DOHH2 (cell line): Measurements from ENCODE around the gene ATF7IP2.
"Not testable (repeated sequence)": the region's sequence is repeated elsewhere in the genome, so short reads cannot be mapped to it uniquely, and the experiment has no call there.

ENCODE experiments used
- H3F3A ChIP-seq: fragments of 200-600 bp; sonication (generic), shearing (Covaris generic); 2 replicates; pipeline ENCODE4 v1.6.0; 2016; ENCODE audit warnings: antibody characterized with exemption, mild to moderate bottlenecking; ENCODE audit not compliant: control insufficient read depth, insufficient read depth
- H3K27ac ChIP-seq: fragments of 200-600 bp; sonication (generic); 2 replicates; pipeline ENCODE4 v1.5.1; 2014; ENCODE audit warnings: low read depth, mild to moderate bottlenecking, low read length, moderate library complexity
- H3K27me3 ChIP-seq: fragments of 200-600 bp; sonication (generic); 2 replicates; pipeline ENCODE4 v1.6.1; 2014; ENCODE audit warnings: mild to moderate bottlenecking, low read length, mixed read lengths; ENCODE audit not compliant: control insufficient read depth
- H3K36me3 ChIP-seq: fragments of 200-600 bp; sonication (generic); 2 replicates; pipeline ENCODE4 v1.6.1; 2014; ENCODE audit warnings: mild to moderate bottlenecking, low read length, moderate library complexity, mixed read lengths; ENCODE audit not compliant: control insufficient read depth
- H3K4me1 ChIP-seq: fragments of 200-600 bp; sonication (generic); 2 replicates; pipeline ENCODE4 v1.6.1; 2014; ENCODE audit warnings: mild to moderate bottlenecking, low read length, mixed read lengths; ENCODE audit not compliant: control insufficient read depth
- H3K4me2 ChIP-seq: fragments of 200-600 bp; sonication (generic); 2 replicates; pipeline ENCODE4 v1.6.0; 2014; ENCODE audit warnings: mild to moderate bottlenecking, low read length, moderate library complexity
- H3K4me3 ChIP-seq: fragments of 200-600 bp; sonication (generic); 2 replicates; pipeline ENCODE4 v1.5.1; 2014; ENCODE audit warnings: mild to moderate bottlenecking, low read length, mixed read lengths
- H3K79me2 ChIP-seq: fragments of 200-600 bp; sonication (generic); 2 replicates; pipeline ENCODE4 v1.6.1; 2014; ENCODE audit warnings: mild to moderate bottlenecking, low read length, mixed read lengths; ENCODE audit not compliant: control insufficient read depth
- H3K9me2 ChIP-seq: fragments of 200-600 bp; sonication (generic); replicated peaks from 2 replicates; pipeline ENCODE4 v1.6.1; 2014; ENCODE audit warnings: mild to moderate bottlenecking, low read length, mixed read lengths; ENCODE audit not compliant: control insufficient read depth
- H3K9me3 ChIP-seq: fragments of 200-600 bp; sonication (generic); 2 replicates; pipeline ENCODE4 v1.6.1; 2014; ENCODE audit warnings: antibody characterized with exemption, low read length, mixed read lengths; ENCODE audit not compliant: control insufficient read depth, insufficient read depth
- H4K20me1 ChIP-seq: fragments of 200-600 bp; sonication (generic); 2 replicates; pipeline ENCODE4 v1.6.0; 2014; ENCODE audit warnings: low read depth, mild to moderate bottlenecking, antibody characterized with exemption, low read length, moderate library complexity; ENCODE audit not compliant: control insufficient read depth, insufficient read depth
- EZH2phosphoT487 ChIP-seq: fragments of 200-600 bp; sonication (generic); IDR thresholded peaks from 2 replicates; pipeline ENCODE4 v1.6.1; 2017; ENCODE audit warnings: borderline replicate concordance, mild to moderate bottlenecking, antibody characterized with exemption, low read length, moderate library complexity, mixed read lengths
- TF ChIP-seq, protein P1 (sequence below): fragments of 200-600 bp; sonication (generic); IDR thresholded peaks from one replicate; pipeline ENCODE4 v1.5.1; 2014; ENCODE audit warnings: antibody characterized with exemption, mild to moderate bottlenecking, low read depth, low read length; ENCODE audit not compliant: poor library complexity, severe bottlenecking

Gene ATF7IP2

DNA sequence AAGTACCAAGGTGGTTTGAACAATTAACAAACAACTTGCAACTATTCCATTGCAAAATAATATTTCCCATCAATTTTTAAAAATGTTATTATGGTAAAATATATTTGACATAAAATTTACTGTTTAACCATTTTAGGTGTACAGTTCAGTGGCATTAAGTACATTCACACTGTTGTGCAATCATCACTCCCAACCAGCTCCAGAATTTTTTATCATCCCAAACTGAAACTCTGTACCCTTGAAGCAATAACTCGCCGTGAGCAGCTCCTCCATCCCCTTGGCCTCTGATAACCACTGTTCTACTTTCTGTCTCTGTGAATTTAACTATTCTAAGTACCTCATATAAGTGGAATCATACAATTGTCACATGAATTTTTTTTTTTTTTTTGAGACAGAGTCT, 33.6 kb upstream of the ATF7IP2 start:
- no peaks in the 10 kb centered on the region for H3K27me3 ChIP-seq
- no peak overlapping the region for H3K4me2 ChIP-seq
- no peaks in the 10 kb centered on the region for H3K9me2 ChIP-seq
- H3K27ac ChIP-seq: no peak overlapping the region
- H3K79me2 ChIP-seq: no peaks in the 10 kb centered on the region
- H3K36me3 ChIP-seq: no peaks in the 10 kb centered on the region
- H3K9me3 ChIP-seq: no peaks in the 10 kb centered on the region
- no peak overlapping the region for H3K4me3 ChIP-seq
- no peaks in the 10 kb centered on the region for H4K20me1 ChIP-seq
- TF ChIP-seq EZH2phosphoT487: no peak
- TF ChIP-seq, protein P1, sequence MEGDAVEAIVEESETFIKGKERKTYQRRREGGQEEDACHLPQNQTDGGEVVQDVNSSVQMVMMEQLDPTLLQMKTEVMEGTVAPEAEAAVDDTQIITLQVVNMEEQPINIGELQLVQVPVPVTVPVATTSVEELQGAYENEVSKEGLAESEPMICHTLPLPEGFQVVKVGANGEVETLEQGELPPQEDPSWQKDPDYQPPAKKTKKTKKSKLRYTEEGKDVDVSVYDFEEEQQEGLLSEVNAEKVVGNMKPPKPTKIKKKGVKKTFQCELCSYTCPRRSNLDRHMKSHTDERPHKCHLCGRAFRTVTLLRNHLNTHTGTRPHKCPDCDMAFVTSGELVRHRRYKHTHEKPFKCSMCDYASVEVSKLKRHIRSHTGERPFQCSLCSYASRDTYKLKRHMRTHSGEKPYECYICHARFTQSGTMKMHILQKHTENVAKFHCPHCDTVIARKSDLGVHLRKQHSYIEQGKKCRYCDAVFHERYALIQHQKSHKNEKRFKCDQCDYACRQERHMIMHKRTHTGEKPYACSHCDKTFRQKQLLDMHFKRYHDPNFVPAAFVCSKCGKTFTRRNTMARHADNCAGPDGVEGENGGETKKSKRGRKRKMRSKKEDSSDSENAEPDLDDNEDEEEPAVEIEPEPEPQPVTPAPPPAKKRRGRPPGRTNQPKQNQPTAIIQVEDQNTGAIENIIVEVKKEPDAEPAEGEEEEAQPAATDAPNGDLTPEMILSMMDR: no peak
- H3F3A ChIP-seq: no peaks in the 10 kb centered on the region
- H3K4me1 ChIP-seq: no peaks in the 10 kb centered on the region

DNA sequence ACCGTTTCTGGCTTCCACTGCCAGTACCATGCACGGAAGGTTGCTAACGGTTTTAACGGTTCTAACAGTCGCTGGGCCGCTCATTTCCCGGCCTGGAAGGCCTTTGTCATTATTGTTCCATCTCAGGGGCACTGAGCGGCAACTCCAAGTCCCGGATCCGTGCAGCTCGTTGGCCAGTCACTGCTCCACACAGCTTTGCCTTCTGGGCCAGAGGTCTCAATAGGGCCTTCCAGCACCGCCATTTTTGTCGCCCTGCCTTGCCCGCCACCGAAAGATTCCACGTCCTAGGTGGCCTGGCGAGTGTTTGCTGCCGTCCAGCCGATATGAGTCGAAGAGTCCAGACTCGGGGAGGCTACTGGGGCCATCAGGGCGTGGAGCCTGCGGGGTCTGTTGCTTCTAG, 30.3 kb upstream of the ATF7IP2 start:
- H4K20me1 ChIP-seq: no peaks in the 10 kb centered on the region
- TF ChIP-seq, protein P1: no peak
- no peak for TF ChIP-seq EZH2phosphoT487
- H3K36me3 ChIP-seq: no peaks in the 10 kb centered on the region
- H3K4me2 ChIP-seq: no peak overlapping the region
- H3K27ac ChIP-seq: no peak overlapping the region
- no peaks in the 10 kb centered on the region for H3K9me3 ChIP-seq
- H3K4me1 ChIP-seq: no peaks in the 10 kb centered on the region
- no peak overlapping the region for H3K4me3 ChIP-seq
- H3F3A ChIP-seq: no peaks in the 10 kb centered on the region
- H3K79me2 ChIP-seq: no peaks in the 10 kb centered on the region
- no peaks in the 10 kb centered on the region for H3K9me2 ChIP-seq
- no peaks in the 10 kb centered on the region for H3K27me3 ChIP-seq

DNA sequence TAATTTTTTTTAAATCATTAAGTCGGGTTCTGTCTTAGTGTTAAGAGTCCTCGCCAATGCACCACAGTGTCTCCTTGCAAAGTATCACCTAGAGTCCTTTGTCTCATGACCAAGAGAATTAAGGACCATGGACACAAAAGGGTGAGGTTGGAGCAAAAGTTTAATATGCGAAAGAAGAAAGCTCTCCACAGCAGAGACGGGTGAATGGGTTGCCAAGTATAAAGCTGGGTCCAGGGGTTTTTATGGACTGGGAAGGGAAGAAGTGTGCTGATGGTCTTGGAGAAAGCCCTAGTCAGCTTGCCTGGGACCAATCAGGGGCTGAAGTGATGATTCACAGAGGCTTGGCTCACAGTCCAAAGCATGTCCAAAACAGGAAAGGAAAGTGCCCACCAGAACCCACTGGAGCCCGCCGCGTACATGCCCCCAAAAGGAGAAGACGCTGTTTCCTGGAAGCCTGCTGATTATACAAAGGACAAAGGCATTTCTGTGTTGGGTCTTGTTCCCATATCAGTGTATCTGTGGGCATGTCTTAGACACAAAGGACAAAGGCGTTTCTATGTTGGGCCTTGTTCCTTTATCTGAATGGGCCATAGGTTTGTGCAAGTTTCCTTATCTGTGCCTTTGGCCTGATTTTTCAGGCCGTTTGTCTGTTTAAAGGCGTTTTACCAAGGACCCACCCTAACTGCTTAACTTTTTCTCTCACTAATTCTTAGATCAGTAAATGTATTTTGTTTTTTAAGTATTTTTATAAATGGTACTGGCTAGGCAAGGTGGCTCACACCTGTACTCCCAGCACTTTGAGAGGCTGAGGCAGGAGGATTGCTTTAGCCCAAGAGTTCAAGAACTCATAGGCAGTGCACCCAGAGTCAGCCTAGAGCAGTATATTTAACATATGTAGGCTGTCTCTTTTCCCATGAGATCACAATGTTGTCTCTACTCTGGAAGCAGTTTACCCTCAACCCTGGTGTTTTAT, 28.7 kb upstream of the ATF7IP2 start:
- H3K9me3 ChIP-seq: no peaks in the 10 kb centered on the region
- no peaks in the 10 kb centered on the region for H3K27me3 ChIP-seq
- H3K4me3 ChIP-seq: no peak overlapping the region
- H4K20me1 ChIP-seq: no peaks in the 10 kb centered on the region
- no peak overlapping the region for H3K27ac ChIP-seq
- TF ChIP-seq, protein P1: no peak
- no peak for TF ChIP-seq EZH2phosphoT487
- no peaks in the 10 kb centered on the region for H3K9me2 ChIP-seq
- H3K79me2 ChIP-seq: no peaks in the 10 kb centered on the region
- H3K4me2 ChIP-seq: no peak overlapping the region
- peaks cover 2% of the 10 kb centered on the region; the same call in 1 of the 2 replicates for H3F3A ChIP-seq
- H3K4me1 ChIP-seq: peaks cover 9% of the 10 kb centered on the region
- no peaks in the 10 kb centered on the region for H3K36me3 ChIP-seq

DNA sequence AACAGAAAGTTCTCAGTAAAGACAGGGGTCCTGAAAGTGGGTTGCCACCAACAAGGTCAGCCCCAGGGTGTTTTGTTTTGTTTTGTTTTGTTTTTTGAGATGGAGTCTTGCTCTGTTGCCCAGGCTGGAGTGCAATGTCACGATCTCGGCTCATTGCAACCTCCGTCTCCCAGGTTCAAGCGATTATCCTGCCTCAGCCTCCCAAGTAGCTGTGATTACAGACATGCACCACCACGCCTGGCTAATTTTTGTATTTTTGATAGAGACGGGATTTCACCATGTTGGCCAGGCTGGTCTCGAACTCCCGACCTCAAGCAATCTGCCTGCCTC, 24.1 kb upstream of the ATF7IP2 start:
- Histone ChIP-seq H3K4me3 (peak overlapping the region; percentile 29), H3K27ac (peak overlapping the region; percentile 5; the same call in 1 of the 2 replicates), H3K4me1 (peaks cover 17% of the 10 kb centered on the region), H3K4me2 (peak overlapping the region; percentile 56)
- H3K79me2 ChIP-seq, H3F3A ChIP-seq, H3K9me2 ChIP-seq, H3K36me3 ChIP-seq, H3K27me3 ChIP-seq, H4K20me1 ChIP-seq, H3K9me3 ChIP-seq: not testable (repeated sequence)
